ENCODE results near the gene KL. TPM values are rescaled to one million over a fixed set of nuclear protein-coding genes. Genes with fewer than 3 reads are reported as not detected.

Gene KL
- polyA plus RNA-seq, 1 experiment, result not detected

DNA sequence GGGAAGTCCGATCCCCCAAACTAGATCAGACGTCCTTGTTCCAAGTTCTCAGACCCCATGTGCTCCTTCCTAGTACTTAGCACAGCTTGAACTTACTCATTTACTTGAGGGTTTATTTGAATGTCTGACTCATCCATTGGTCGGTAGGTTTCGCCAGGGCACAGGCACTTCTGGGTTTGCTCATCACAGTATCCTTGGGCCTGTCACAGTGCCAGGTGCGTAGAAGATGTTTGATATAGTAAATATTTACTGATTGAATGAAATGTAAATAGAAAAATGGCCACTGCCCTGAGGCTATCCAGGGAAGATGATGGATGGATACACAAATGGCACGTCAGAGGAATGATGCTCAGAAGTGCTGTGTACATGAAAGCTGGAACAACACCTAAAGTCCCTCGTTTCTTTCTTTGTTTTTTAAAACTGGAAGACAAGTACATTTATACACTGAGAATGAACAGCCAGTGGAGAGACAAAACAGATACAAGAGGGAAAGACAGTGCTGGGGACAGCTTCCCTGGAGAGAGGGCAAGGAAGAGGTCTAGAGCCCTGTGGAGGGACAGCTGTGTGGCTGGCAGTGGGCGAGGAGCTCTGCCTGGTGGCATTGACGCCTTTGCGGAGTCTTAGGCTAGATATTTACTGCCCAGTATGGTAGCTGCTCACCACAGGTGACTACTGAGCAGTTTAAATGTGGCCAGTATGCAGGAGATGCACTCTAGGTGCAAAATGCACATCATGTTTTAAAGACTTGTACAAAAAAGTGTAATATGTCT lies 31.2 kb upstream of the KL start:
- ChIA-PET CTCF (no interaction called here), POLR2A (no interaction called here)
- Histone ChIP-seq H3K9me3 (ENCODE audit: control insufficient read depth, insufficient read depth, low read length) (no peaks in the 10 kb centered on the region), H3K27ac (ENCODE audit: low read depth, low read length) (peak overlapping the region; percentile 13), H3K4me3 (ENCODE audit: low read depth, low read length) (no peak overlapping the region), H3K27me3 (ENCODE audit: control insufficient read depth, insufficient read depth, low read length) (peaks cover 8% of the 10 kb centered on the region)
- TF ChIP-seq, protein P1, sequence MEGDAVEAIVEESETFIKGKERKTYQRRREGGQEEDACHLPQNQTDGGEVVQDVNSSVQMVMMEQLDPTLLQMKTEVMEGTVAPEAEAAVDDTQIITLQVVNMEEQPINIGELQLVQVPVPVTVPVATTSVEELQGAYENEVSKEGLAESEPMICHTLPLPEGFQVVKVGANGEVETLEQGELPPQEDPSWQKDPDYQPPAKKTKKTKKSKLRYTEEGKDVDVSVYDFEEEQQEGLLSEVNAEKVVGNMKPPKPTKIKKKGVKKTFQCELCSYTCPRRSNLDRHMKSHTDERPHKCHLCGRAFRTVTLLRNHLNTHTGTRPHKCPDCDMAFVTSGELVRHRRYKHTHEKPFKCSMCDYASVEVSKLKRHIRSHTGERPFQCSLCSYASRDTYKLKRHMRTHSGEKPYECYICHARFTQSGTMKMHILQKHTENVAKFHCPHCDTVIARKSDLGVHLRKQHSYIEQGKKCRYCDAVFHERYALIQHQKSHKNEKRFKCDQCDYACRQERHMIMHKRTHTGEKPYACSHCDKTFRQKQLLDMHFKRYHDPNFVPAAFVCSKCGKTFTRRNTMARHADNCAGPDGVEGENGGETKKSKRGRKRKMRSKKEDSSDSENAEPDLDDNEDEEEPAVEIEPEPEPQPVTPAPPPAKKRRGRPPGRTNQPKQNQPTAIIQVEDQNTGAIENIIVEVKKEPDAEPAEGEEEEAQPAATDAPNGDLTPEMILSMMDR (IDR thresholded peaks at IDR 0.05; ENCODE audit: low read depth, low read length), result no peak
- DNase-seq (ENCODE audit: low read depth, low spot score), result peak; percentile 24

- Histone ChIP-seq H3K9me3 (ENCODE audit: control insufficient read depth, insufficient read depth, low read length) (no peaks in the 10 kb centered on the region), H3K27ac (ENCODE audit: low read depth, low read length) (no peak overlapping the region), H3K4me3 (ENCODE audit: low read depth, low read length) (no peak overlapping the region), H3K27me3 (ENCODE audit: control insufficient read depth, insufficient read depth, low read length) (peaks cover 8% of the 10 kb centered on the region)
- TF ChIP-seq, protein P1 (IDR thresholded peaks at IDR 0.05; ENCODE audit: low read depth, low read length), result no peak
- POLR2A ChIA-PET, result no interaction called here
- CTCF ChIA-PET, result no interaction called here
- no peak for DNase-seq (ENCODE audit: low read depth, low spot score)
Observed at GRCh38 chr13:32986552-32986951, 29.7 kb upstream of the KL start.

- TF ChIP-seq, protein P1 (IDR thresholded peaks at IDR 0.05; ENCODE audit: low read depth, low read length), result no peak
- H3K27me3 ChIP-seq (ENCODE audit: control insufficient read depth, insufficient read depth, low read length), result peaks cover 8% of the 10 kb centered on the region
- no peaks in the 10 kb centered on the region for H3K9me3 ChIP-seq (ENCODE audit: control insufficient read depth, insufficient read depth, low read length)
- no peak overlapping the region for H3K4me3 ChIP-seq (ENCODE audit: low read depth, low read length)
- POLR2A ChIA-PET, result no interaction called here
- H3K27ac ChIP-seq (ENCODE audit: low read depth, low read length), result no peak overlapping the region
- DNase-seq (ENCODE audit: low read depth, low spot score), result no peak
- CTCF ChIA-PET, result no interaction called here
Observed at GRCh38 chr13:32987462-32987861, 28.8 kb upstream of the KL start.

DNA sequence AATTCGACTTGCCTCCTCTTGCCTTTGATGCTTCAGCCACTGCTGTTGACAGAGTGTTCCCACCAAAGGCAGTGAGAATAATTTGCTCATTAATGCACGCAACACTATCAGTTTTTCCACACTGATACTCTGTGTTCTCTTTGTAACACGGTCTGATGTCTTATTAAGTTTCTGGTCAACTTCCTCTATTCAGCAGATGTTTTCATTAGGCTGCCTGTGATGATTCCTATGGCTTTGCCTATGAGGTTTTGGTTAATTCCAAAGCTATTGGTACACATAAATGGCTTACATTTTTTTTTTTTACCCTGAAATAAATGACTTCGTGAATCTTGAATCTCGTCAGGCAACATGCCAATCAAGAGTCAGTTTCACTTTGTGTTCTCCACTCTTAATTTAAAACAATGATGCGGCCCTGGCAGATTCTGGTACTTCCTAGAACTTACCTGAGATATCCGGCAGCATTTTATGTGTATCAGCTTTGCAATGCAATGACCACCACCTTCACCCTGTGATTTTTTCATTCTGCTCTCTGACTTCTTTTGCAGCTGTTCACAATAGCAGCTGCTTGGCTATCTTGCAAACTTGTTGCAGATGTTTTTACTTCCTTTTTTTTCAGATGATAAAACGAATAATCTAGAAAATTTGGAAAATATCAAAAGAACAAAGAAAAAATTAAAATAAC lies 27.5 kb upstream of the KL start:
- H3K27ac ChIP-seq (ENCODE audit: low read depth, low read length), result no peak overlapping the region
- ChIA-PET CTCF (no interaction called here), POLR2A (no interaction called here)
- peaks cover 4% of the 10 kb centered on the region for H3K27me3 ChIP-seq (ENCODE audit: control insufficient read depth, insufficient read depth, low read length)
- H3K4me3 ChIP-seq (ENCODE audit: low read depth, low read length), result no peak overlapping the region
- no peak for DNase-seq (ENCODE audit: low read depth, low spot score)
- no peaks in the 10 kb centered on the region for H3K9me3 ChIP-seq (ENCODE audit: control insufficient read depth, insufficient read depth, low read length)
- TF ChIP-seq, protein P1 (IDR thresholded peaks at IDR 0.05; ENCODE audit: low read depth, low read length), result no peak

DNA sequence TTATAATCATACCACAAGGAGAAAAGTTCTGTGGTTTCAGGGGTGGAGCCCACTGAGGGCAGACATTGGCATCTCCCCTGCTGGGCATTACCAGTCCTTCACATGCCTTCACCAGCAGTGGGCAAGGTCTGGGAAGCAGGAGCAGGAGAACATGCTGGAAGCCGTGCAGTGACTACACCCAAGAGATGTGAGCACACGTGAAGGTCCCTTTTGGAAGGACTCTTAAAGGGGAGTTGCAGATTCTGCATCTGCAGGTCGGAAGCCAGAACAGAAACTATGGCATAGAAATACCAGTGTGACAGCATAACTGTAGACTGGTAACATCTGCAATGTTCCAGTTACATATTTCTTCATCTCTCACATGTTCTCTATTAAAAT lies 26.9 kb upstream of the KL start:
- H3K27me3 ChIP-seq (ENCODE audit: control insufficient read depth, insufficient read depth, low read length), result peaks cover 4% of the 10 kb centered on the region
- H3K4me3 ChIP-seq (ENCODE audit: low read depth, low read length), result no peak overlapping the region
- H3K9me3 ChIP-seq (ENCODE audit: control insufficient read depth, insufficient read depth, low read length), result no peaks in the 10 kb centered on the region
- no peak overlapping the region for H3K27ac ChIP-seq (ENCODE audit: low read depth, low read length)
- DNase-seq (ENCODE audit: low read depth, low spot score), result no peak
- ChIA-PET POLR2A (no interaction called here), CTCF (no interaction called here)
- TF ChIP-seq, protein P1 (IDR thresholded peaks at IDR 0.05; ENCODE audit: low read depth, low read length), result no peak

Measured in AG04450 (cell line).